ENCODE results near the gene KLC1.

DNA sequence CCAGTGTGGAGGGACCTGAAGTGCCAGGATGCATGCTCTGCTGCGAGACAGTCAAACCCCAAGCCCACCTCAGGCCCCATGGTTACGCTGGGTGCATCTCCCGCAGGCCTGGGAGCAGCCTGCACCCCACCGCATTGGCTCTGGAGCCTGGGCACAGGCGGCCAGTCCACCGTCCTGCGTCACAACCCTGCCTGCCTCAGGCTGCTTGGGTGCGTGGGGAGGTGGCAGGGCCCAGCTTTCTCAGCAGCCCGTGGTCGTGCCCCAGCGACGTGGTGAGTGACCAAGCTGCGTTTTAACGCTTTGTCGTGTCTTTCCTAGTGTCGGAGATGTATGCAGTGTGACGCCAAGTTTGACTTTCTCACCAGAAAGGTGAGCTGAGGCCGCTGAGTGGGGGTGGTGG lies 97.5 kb downstream of the KLC1 start:
- TF ChIP-seq, protein P1, sequence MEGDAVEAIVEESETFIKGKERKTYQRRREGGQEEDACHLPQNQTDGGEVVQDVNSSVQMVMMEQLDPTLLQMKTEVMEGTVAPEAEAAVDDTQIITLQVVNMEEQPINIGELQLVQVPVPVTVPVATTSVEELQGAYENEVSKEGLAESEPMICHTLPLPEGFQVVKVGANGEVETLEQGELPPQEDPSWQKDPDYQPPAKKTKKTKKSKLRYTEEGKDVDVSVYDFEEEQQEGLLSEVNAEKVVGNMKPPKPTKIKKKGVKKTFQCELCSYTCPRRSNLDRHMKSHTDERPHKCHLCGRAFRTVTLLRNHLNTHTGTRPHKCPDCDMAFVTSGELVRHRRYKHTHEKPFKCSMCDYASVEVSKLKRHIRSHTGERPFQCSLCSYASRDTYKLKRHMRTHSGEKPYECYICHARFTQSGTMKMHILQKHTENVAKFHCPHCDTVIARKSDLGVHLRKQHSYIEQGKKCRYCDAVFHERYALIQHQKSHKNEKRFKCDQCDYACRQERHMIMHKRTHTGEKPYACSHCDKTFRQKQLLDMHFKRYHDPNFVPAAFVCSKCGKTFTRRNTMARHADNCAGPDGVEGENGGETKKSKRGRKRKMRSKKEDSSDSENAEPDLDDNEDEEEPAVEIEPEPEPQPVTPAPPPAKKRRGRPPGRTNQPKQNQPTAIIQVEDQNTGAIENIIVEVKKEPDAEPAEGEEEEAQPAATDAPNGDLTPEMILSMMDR (IDR thresholded peaks at IDR 0.05) = no peak
- no peak for TF ChIP-seq EZH2 (IDR thresholded peaks at IDR 0.05; ENCODE audit: borderline replicate concordance, insufficient read depth, low read depth, low read length, poor library complexity, severe bottlenecking)

Measured in B cell (primary cell).